Measurements from ENCODE around the gene SLC27A1. TPM values are rescaled to one million over a fixed set of nuclear protein-coding genes. Genes with fewer than 3 reads are reported as not detected.

SLC27A1 gene
- total RNA-seq, 1 experiment from 2014 or later = 8.9 TPM

DNA sequence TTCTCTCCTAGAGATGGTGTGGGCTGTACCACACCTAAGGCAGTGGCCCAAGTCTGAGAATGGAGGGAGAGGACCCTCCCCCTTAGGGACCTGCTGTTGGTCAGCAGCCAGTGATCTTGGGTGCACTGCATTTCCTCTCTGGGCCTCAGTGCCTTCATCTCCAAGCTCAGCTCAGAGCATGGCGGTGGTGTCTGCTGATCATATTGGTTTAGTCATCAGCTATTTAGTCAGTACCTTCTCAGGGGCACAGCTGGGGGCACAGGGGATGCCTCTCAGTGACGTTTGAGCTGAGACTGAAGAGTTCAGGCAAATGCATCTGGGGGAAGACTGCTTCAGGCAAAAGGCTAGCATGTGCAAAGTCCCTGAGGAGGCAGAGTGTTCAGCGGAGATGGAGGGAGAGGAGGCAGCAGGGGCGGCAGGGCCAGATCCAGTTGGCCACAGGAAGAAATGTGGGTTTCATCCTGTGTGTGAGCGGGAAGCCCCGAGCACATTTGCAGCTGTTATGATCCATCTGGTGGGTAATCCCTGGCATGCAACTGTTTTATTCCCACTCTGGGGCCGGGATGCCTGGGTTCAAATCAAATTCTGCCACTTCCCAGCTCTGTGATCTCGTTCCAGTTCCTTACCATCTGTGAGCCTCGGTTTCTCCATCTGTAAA lies 25.4 kb downstream of the SLC27A1 start:
- no peaks in the 10 kb centered on the region for H3K27me3 ChIP-seq (ENCODE audit: low read length)
- no peak for DNase-seq
- no peaks in the 10 kb centered on the region for H3F3A ChIP-seq (ENCODE audit: low read length, unreplicated experiment)
- no peak overlapping the region for H3K4me3 ChIP-seq (ENCODE audit: low read length)
- no peak for TF ChIP-seq EZH2phosphoT487 (IDR thresholded peaks at IDR 0.05; ENCODE audit: borderline replicate concordance, low read length)
- TF ChIP-seq CTCF (conservative IDR thresholded peaks at IDR 0.05; ENCODE audit: low read depth, low read length) = no peak
- no peak for TF ChIP-seq EZH2 (IDR thresholded peaks at IDR 0.05; ENCODE audit: low read length, unreplicated experiment)
- no peaks in the 10 kb centered on the region for H3K4me1 ChIP-seq (ENCODE audit: insufficient read depth, low read length)
- no TSS peak for BruUV-seq (replicated peaks)
- H3K4me2 ChIP-seq (ENCODE audit: low read length) = no peak overlapping the region
- H3K36me3 ChIP-seq (ENCODE audit: low read depth, low read length) = no peaks in the 10 kb centered on the region; the same call in 1 of the 2 replicates
- H2AFZ ChIP-seq (ENCODE audit: low read length) = no peak overlapping the region
- no peaks in the 10 kb centered on the region for H3K79me2 ChIP-seq (ENCODE audit: low read length)
- ChIA-PET POLR2A (ENCODE audit: unreplicated experiment) (no interaction called here), CTCF (interaction anchor here (0.5 to 1.0 kb wide), 4 partner anchors 11 to 347 kb away, joined by 4 to 7 read pairs (median 6); partner anchors contain the start of gene PGLS)
- no peaks in the 10 kb centered on the region for H3K9me2 ChIP-seq (replicated peaks; ENCODE audit: low read length)
- H3K9me3 ChIP-seq (ENCODE audit: low read length) = no peaks in the 10 kb centered on the region
- no peak overlapping the region for H3K9ac ChIP-seq (ENCODE audit: low read length)
- no peak for ATAC-seq
- H4K20me1 ChIP-seq (ENCODE audit: low read length) = no peaks in the 10 kb centered on the region
- intact Hi-C loops (cut with micrococcal nuclease) = no loop called here
- no peak overlapping the region for H3K27ac ChIP-seq (ENCODE audit: low read length)

DNA sequence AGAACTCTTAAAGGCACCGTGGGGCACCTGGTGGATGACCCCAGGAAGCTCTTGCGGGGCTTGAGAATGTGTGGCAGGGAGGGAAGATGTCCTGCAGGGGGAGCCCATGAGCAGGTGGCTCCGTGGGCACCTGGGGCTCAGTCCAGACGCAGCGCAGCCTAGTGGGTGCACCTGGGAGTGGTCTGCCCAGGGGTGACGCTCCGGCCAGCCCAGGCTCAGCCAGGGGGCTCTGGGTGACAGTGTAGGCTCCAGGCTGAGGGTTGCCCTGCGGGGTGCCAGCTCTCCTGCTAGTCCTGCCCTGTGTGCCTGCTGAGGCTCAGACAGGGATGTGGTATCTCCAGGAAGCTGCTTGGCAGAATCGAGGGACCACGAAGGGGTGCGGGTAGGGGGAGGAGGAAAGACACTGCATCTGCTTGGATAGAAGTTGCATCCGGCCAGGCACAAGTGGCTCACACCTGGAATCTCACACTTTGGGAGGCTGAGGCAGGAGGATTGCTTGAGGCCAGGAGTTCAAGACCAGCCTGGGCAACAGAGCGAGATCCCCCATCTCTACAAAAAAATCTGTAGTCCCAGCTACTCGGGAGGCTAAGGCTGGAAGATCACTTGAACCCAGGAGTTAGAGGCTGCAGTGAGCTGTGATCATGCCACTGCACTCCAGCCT lies 26.1 kb downstream of the SLC27A1 start:
- no peaks in the 10 kb centered on the region for H3F3A ChIP-seq (ENCODE audit: low read length, unreplicated experiment)
- H4K20me1 ChIP-seq (ENCODE audit: low read length) = no peaks in the 10 kb centered on the region
- no peak overlapping the region for H3K27ac ChIP-seq (ENCODE audit: low read length)
- H3K9ac ChIP-seq (ENCODE audit: low read length) = no peak overlapping the region
- intact Hi-C loops (cut with micrococcal nuclease) = no loop called here
- H3K9me2 ChIP-seq (replicated peaks; ENCODE audit: low read length) = no peaks in the 10 kb centered on the region
- no TSS peak for BruUV-seq (replicated peaks)
- ChIA-PET POLR2A (ENCODE audit: unreplicated experiment) (no interaction called here), CTCF (interaction anchor here (0.5 to 1.0 kb wide), 4 partner anchors 12 to 346 kb away, joined by 4 to 7 read pairs (median 6); partner anchors contain the start of gene PGLS)
- no peaks in the 10 kb centered on the region for H3K9me3 ChIP-seq (ENCODE audit: low read length)
- H3K4me1 ChIP-seq (ENCODE audit: insufficient read depth, low read length) = no peaks in the 10 kb centered on the region
- no peak overlapping the region for H2AFZ ChIP-seq (ENCODE audit: low read length)
- no peaks in the 10 kb centered on the region for H3K79me2 ChIP-seq (ENCODE audit: low read length)
- peak; percentile 84 for ATAC-seq
- H3K36me3 ChIP-seq (ENCODE audit: low read depth, low read length) = no peaks in the 10 kb centered on the region; the same call in 1 of the 2 replicates
- TF ChIP-seq CTCF (conservative IDR thresholded peaks at IDR 0.05; ENCODE audit: low read depth, low read length) (peak; percentile 97), EZH2phosphoT487 (IDR thresholded peaks at IDR 0.05; ENCODE audit: borderline replicate concordance, low read length) (no peak), EZH2 (IDR thresholded peaks at IDR 0.05; ENCODE audit: low read length, unreplicated experiment) (no peak)
- no peaks in the 10 kb centered on the region for H3K27me3 ChIP-seq (ENCODE audit: low read length)
- H3K4me2 ChIP-seq (ENCODE audit: low read length) = no peak overlapping the region
- H3K4me3 ChIP-seq (ENCODE audit: low read length) = no peak overlapping the region
- DNase-seq = peak; percentile 84
